GM12878 (cell line): ENCODE results near the gene UEVLD. TPM values are rescaled to one million over a fixed set of nuclear protein-coding genes. Genes with fewer than 3 reads are reported as not detected.

Experiments used
- ATAC-seq: fragments of 200-7000 bp; cut with Tn5 transposase; 3 replicates; pipeline ENCODE4 v1.9.1; 2020; ENCODE audit warnings: mild to moderate bottlenecking, moderate library complexity
- BruUV-seq: library from RNA; stranded (reverse); fragments of 400-500 nt; replicated peaks from 2 replicates; lab custom pipeline; 2021; lab: Mats Ljungman, UMichigan
- CTCF ChIA-PET: fragments of 300-600 bp; sonication (Branson Sonifier 250); formaldehyde crosslinking; extraction: SDS; loops from one replicate; lab custom pipeline; 2021; ENCODE audit warnings: inconsistent platforms; lab: Yijun Ruan, JAX
- POLR2A ChIA-PET: fragments of 350-600 bp; formaldehyde crosslinking; extraction: SDS; loops from one replicate; lab custom pipeline; 2021; ENCODE audit warnings: inconsistent platforms; lab: Charles Lee
- RAD21 ChIA-PET: fragments of 300-600 bp; sonication (Branson Sonifier 250); formaldehyde crosslinking; loops from one replicate; lab custom pipeline; 2023; ENCODE audit warnings: antibody characterized with exemption; ENCODE audit not compliant: unreplicated experiment; lab: Charles Lee
- SMC1A ChIA-PET: fragments of 300-600 bp; sonication (Branson Sonifier 250); formaldehyde crosslinking; loops from one replicate; lab custom pipeline; 2023; ENCODE audit not compliant: unreplicated experiment, uncharacterized antibody; lab: Charles Lee
- DNase-seq: peaks from one replicate; pipeline ENCODE4 v3.0.0-alpha.2; 2011; ENCODE audit warnings: low read depth, low spot score
- FAIRE-seq: peaks from 3 replicates; lab custom pipeline; 2011; peaks lifted over from hg19 to GRCh38; lab: Jason Lieb, UNC
- H2AFZ ChIP-seq: 2 replicates; pipeline ENCODE4 v1.6.0; 2011; ENCODE audit warnings: low read depth, low read length, control low read depth; ENCODE audit not compliant: control insufficient read depth
- H3K27ac ChIP-seq: 2 replicates; pipeline ENCODE4 v1.5.1; 2011; ENCODE audit warnings: control low read depth; ENCODE audit not compliant: control insufficient read depth, insufficient read depth
- H3K27me3 ChIP-seq, 2 experiments: replicated peaks in 1 of 2; 2 replicates each; pipeline versions ENCODE4 v1.6.0 to v1.6.1; 2011; ENCODE audit warnings: low read length in 1 of 2; ENCODE audit not compliant: control insufficient read depth in 2 of 2, insufficient read depth in 2 of 2
- H3K36me3 ChIP-seq, 2 experiments: 2 replicates each; pipeline ENCODE4 v1.5.1; 2011; ENCODE audit warnings: low read length in 1 of 2; ENCODE audit not compliant: control insufficient read depth in 2 of 2, insufficient read depth in 2 of 2
- H3K4me1 ChIP-seq: 2 replicates; pipeline ENCODE4 v1.6.1; 2011; ENCODE audit warnings: mild to moderate bottlenecking, low read length, moderate library complexity, mixed read lengths; ENCODE audit not compliant: control insufficient read depth, insufficient read depth
- H3K4me2 ChIP-seq: 2 replicates; pipeline ENCODE4 v1.6.0; 2011; ENCODE audit warnings: control low read depth; ENCODE audit not compliant: control insufficient read depth, insufficient read depth
- H3K4me3 ChIP-seq: fragments of 200-600 bp; sonication (generic); 2 replicates; pipeline ENCODE4 v1.5.1; 2016
- H3K79me2 ChIP-seq: 2 replicates; pipeline ENCODE4 v1.6.0; 2011; ENCODE audit warnings: low read length; ENCODE audit not compliant: control insufficient read depth, insufficient read depth
- H3K9ac ChIP-seq: 2 replicates; pipeline ENCODE4 v1.8.0; 2011; ENCODE audit warnings: low read length, control low read depth, mixed read lengths; ENCODE audit not compliant: control insufficient read depth, insufficient read depth
- H3K9me3 ChIP-seq: replicated peaks from 3 replicates; pipeline ENCODE4 v1.5.1; 2011; ENCODE audit warnings: mild to moderate bottlenecking, low read length; ENCODE audit not compliant: control insufficient read depth, insufficient read depth
- H4K20me1 ChIP-seq: 2 replicates; pipeline ENCODE4 v1.6.0; 2011; ENCODE audit not compliant: control insufficient read depth, insufficient read depth
- CTCF ChIP-seq, 3 experiments: IDR thresholded peaks in 2 of 3; conservative IDR thresholded peaks in 1 of 3; 2 replicates each; pipeline ENCODE4 v1.5.1; 2011; ENCODE audit warnings: low read depth in 3 of 3, low read length in 3 of 3, mild to moderate bottlenecking in 3 of 3, control low read depth in 2 of 3, moderate library complexity in 2 of 3, inconsistent platforms in 1 of 3, mixed read lengths in 1 of 3; ENCODE audit not compliant: control insufficient read depth in 2 of 3, insufficient read depth in 1 of 3; ENCODE audit errors: extremely low read depth in 1 of 3
- IRF4 ChIP-seq: IDR thresholded peaks from 2 replicates; pipeline ENCODE4 v1.6.1; 2011; ENCODE audit warnings: low read depth, low read length
- PAX8 ChIP-seq: fragments of 450-650 bp; IDR thresholded peaks from 2 replicates; pipeline ENCODE4 v1.6.1; 2017; ENCODE audit warnings: mild to moderate bottlenecking, moderate library complexity
- RAD21 ChIP-seq: IDR thresholded peaks from 2 replicates; pipeline ENCODE4 v1.6.1; 2011; ENCODE audit warnings: mild to moderate bottlenecking, low read depth, low read length, moderate library complexity; ENCODE audit not compliant: insufficient read depth
- SMAD1 ChIP-seq: fragments of 450-650 bp; IDR thresholded peaks from 2 replicates; pipeline ENCODE4 v1.6.1; 2018; ENCODE audit warnings: mild to moderate bottlenecking, low read depth; ENCODE audit not compliant: partially characterized antibody
- SMC3 ChIP-seq: IDR thresholded peaks from 2 replicates; pipeline ENCODE4 v1.6.1; 2011; ENCODE audit warnings: low read length, improper control_type of control experiment, borderline replicate concordance
- WGBS: methylation state at CpG from one replicate; pipeline ENCODE4 v1.1.6; 2016; ENCODE audit warnings: low lambda C conversion rate; ENCODE audit not compliant: insufficient replicate concordance, insufficient coverage; ENCODE audit errors: missing lambda C conversion rate; 5-methylcytosine and 5-hydroxymethylcytosine counted together
- in situ Hi-C: fragments of 300-500 bp; cut with MboI; formaldehyde crosslinking; loops from 9 replicates; pipeline ENCODE4 v1.14.3; 2018; ENCODE audit warnings: mixed read lengths
- intact Hi-C: fragments of 100-400 bp; cut with micrococcal nuclease; formaldehyde crosslinking; loops from one replicate; pipeline ENCODE4 v1.14.2; 2022; ENCODE audit not compliant: unreplicated experiment
- polyA plus RNA-seq, 11 experiments: library from polyadenylated mRNA; depleted of rRNA in 4 of 11; unstranded in 6 of 11; stranded (reverse) in 5 of 11; fragments of >200 nt; fragmentation: Nextera tagmentation in 4 of 11; fragmentation: Illumina TruSeq in 1 of 11; extraction: Ambion mirVana in 4 of 11; extraction: Trizol in 1 of 11; gene quantifications; 1 replicate in 1 of 11; 2 replicates in 10 of 11; pipeline versions ENCODE4 v1.2.1 to v1.2.3, GENCODE V29; 2011 to 2016; ENCODE audit warnings: inconsistent platforms in 2 of 11, missing spikeins in 2 of 11, low read depth in 1 of 11
- total RNA-seq, 4 experiments: library from RNA; depleted of rRNA in 3 of 4; stranded (reverse); fragments of >200 nt in 3 of 4; fragmentation: Illumina TruSeq in 1 of 4; extraction: Trizol in 1 of 4; gene quantifications; 2 replicates each; pipeline versions ENCODE4 v1.2.1 to v1.2.3, GENCODE V29; 2013 to 2021

Gene UEVLD
- total and polyA plus RNA-seq, 10 of the 15 experiments (the other 5 are each of a cell fraction or from before 2014, with no cell fraction given): 6.5 to 16.3 (median 13.4) TPM

- FAIRE-seq (peak; percentile 93), ATAC-seq (peak; percentile 84), DNase-seq (no peak)
- no peak overlapping the region for H3K9ac ChIP-seq
- intact Hi-C loops (loop anchor here (1.0 to 5.0 kb wide), 4 partner anchors 111 to 423 kb away; no protein-coding TSS in a partner anchor), in situ Hi-C loops (no loop called here)
- RAD21 ChIA-PET: interaction anchor here (0.6 to 3.3 kb wide), 28 partner anchors 9 to 425 kb away, joined by 3 to 44 read pairs (median 5); partner anchors contain the start of gene SPTY2D1
- BruUV-seq: no TSS peak
- CTCF ChIA-PET: interaction anchor here (0.6 to 4.1 kb wide), 50 partner anchors 10 to 436 kb away, joined by 3 to 86 read pairs (median 5); partner anchors contain the start of genes GTF2H1, HPS5, SPTY2D1 and TSG101
- no peak overlapping the region for H2AFZ ChIP-seq
- H3K9me3 ChIP-seq: no peaks in the 10 kb centered on the region
- POLR2A ChIA-PET: interaction anchor here (0.5 to 1.0 kb wide), 3 partner anchors 14 to 198 kb away, joined by 3 to 4 read pairs (median 4); partner anchors contain the start of gene TSG101
- H3K4me3 ChIP-seq: no peak overlapping the region
- SMC1A ChIA-PET: interaction anchor here (0.6 to 3.2 kb wide), 37 partner anchors 9 to 425 kb away, joined by 3 to 36 read pairs (median 5); partner anchors contain the start of genes IGSF22, SPTY2D1 and UEVLD
- no peaks in the 10 kb centered on the region for H3K27me3 ChIP-seq
- H3K4me1 ChIP-seq: no peaks in the 10 kb centered on the region
- TF ChIP-seq CTCF (IDR thresholded peaks at IDR 0.05 in 2 of 3, conservative IDR thresholded peaks at IDR 0.05 in 1 of 3; ENCODE audit: control insufficient read depth in 2 of 3, extremely low read depth in 1 of 3, insufficient read depth in 1 of 3, low read depth in 3 of 3, low read length in 3 of 3): peak; percentile 46 to 69 (median 56)
- TF ChIP-seq SMAD1: no peak
- peak; percentile 78 for TF ChIP-seq SMC3
- TF ChIP-seq RAD21: peak; percentile 66
- TF ChIP-seq PAX8: no peak
- TF ChIP-seq IRF4: peak; percentile 83
- no peaks in the 10 kb centered on the region for H4K20me1 ChIP-seq
- WGBS: 95% methylated on average over 1 of the region's 1 CpG
- H3K4me2 ChIP-seq: no peak overlapping the region
- H3K79me2 ChIP-seq: no peaks in the 10 kb centered on the region
- peaks cover 0 to 8% of the 10 kb centered on the region in 2 experiments; a peak in 2 of 4 replicates for H3K36me3 ChIP-seq
- no peak overlapping the region for H3K27ac ChIP-seq
Measured at GRCh38 chr11:18540207-18541009, 48.1 kb downstream of the UEVLD start.
